Ishikawa (cell line): ENCODE results near the gene COG7.

Experiments
- CEBPB ChIP-seq: IDR thresholded peaks from 2 replicates; pipeline ENCODE4 v1.6.1; 2012
- CREB1 ChIP-seq: IDR thresholded peaks from 2 replicates; pipeline ENCODE4 v1.6.1; 2012; ENCODE audit warnings: low read depth
- EGR1 ChIP-seq: IDR thresholded peaks from 2 replicates; pipeline ENCODE4 v1.6.1; 2012
- EP300 ChIP-seq: IDR thresholded peaks from 2 replicates; pipeline ENCODE4 v1.6.1; 2012; ENCODE audit warnings: borderline replicate concordance
- FOXM1 ChIP-seq: IDR thresholded peaks from 2 replicates; pipeline ENCODE4 v1.6.1; 2012; ENCODE audit warnings: low read depth, borderline replicate concordance
- MAX ChIP-seq: IDR thresholded peaks from 2 replicates; pipeline ENCODE4 v1.6.1; 2012
- NFIC ChIP-seq: IDR thresholded peaks from 2 replicates; pipeline ENCODE4 v1.6.1; 2012
- RAD21 ChIP-seq: IDR thresholded peaks from 2 replicates; pipeline ENCODE4 v1.6.1; 2012; ENCODE audit warnings: low read depth
- REST ChIP-seq: IDR thresholded peaks from 2 replicates; pipeline ENCODE4 v1.6.1; 2012; ENCODE audit warnings: low read depth, mild to moderate bottlenecking
- TAF1 ChIP-seq: IDR thresholded peaks from 2 replicates; pipeline ENCODE4 v1.6.1; 2012; ENCODE audit warnings: low read depth, mild to moderate bottlenecking
- TCF12 ChIP-seq: IDR thresholded peaks from 2 replicates; pipeline ENCODE4 v1.6.1; 2012; ENCODE audit warnings: low read depth
- TEAD4 ChIP-seq: IDR thresholded peaks from 2 replicates; pipeline ENCODE4 v1.6.1; 2012
- USF1 ChIP-seq: IDR thresholded peaks from 2 replicates; pipeline ENCODE4 v1.6.1; 2012
- YY1 ChIP-seq: IDR thresholded peaks from 2 replicates; pipeline ENCODE4 v1.6.1; 2012; ENCODE audit warnings: low read depth
- ZBTB7A ChIP-seq: IDR thresholded peaks from 2 replicates; pipeline ENCODE4 v1.6.1; 2012; ENCODE audit warnings: low read depth

COG7 gene

GRCh38 chr16:23479138-23479537 is 26.1 kb upstream of the COG7 start:
- TF ChIP-seq EP300 = no peak
- no peak for TF ChIP-seq FOXM1
- no peak for TF ChIP-seq EGR1
- TF ChIP-seq TEAD4 = no peak

- TF ChIP-seq MAX = no peak
- TF ChIP-seq FOXM1 = no peak
- TF ChIP-seq YY1 = no peak
- TF ChIP-seq TEAD4 = no peak
- no peak for TF ChIP-seq CEBPB
- no peak for TF ChIP-seq TAF1
- TF ChIP-seq TCF12 = no peak
- no peak for TF ChIP-seq EGR1
- no peak for TF ChIP-seq NFIC
- TF ChIP-seq ZBTB7A = no peak
- TF ChIP-seq EP300 = no peak
- no peak for TF ChIP-seq CREB1
Observed at GRCh38 chr16:23478566-23478965, 25.6 kb upstream of the COG7 start.

GRCh38 chr16:23476289-23476688 is 23.3 kb upstream of the COG7 start:
- TF ChIP-seq RAD21 (no peak), CREB1 (no peak), CEBPB (no peak), EGR1 (no peak), NFIC (no peak), MAX (no peak), YY1 (no peak), REST (no peak), TAF1 (no peak), ZBTB7A (no peak), EP300 (no peak), TCF12 (no peak), USF1 (no peak), TEAD4 (no peak), FOXM1 (no peak)

- TF ChIP-seq NFIC (peak; percentile 87), FOXM1 (no peak), TCF12 (peak; percentile 66), CEBPB (no peak), MAX (no peak), EP300 (peak; percentile 64; the same call in 1 of the 2 replicates), USF1 (0 out of 2 replicates have a peak, but pooled peaks have one; percentile 9), YY1 (peak; percentile 73), TEAD4 (peak; percentile 44; the same call in 1 of the 2 replicates), TAF1 (no peak)
Observed at GRCh38 chr16:23469814-23470213, 16.8 kb upstream of the COG7 start.

GRCh38 chr16:23466162-23466885 is 13.3 kb upstream of the COG7 start:
- TF ChIP-seq EP300 (no peak), CEBPB (no peak), CREB1 (no peak)

- TF ChIP-seq FOXM1 (no peak), USF1 (no peak), TEAD4 (no peak), TCF12 (no peak), NFIC (no peak), REST (no peak), YY1 (no peak), RAD21 (no peak), ZBTB7A (no peak), EP300 (no peak), CREB1 (no peak)
Observed at GRCh38 chr16:23465179-23465578, 12.2 kb upstream of the COG7 start.
